HepG2 (cell line): Measurements from ENCODE around the gene TOB1. TPM values are rescaled to one million over a fixed set of nuclear protein-coding genes. Genes with fewer than 3 reads are reported as not detected.
A peak's percentile ranks its signal among the peaks of the same experiment; 100 is the strongest.

ENCODE experiments used
- EED ChIP-seq: sonication (generic); formaldehyde crosslinking; IDR thresholded peaks from 2 replicates; pipeline ENCODE4 v1.5.0; 2020; ENCODE audit warnings: mild to moderate bottlenecking, missing genetic modification reagents
- FOXA3 ChIP-seq: IDR thresholded peaks from 2 replicates; pipeline ENCODE4 v1.6.1; 2016; ENCODE audit warnings: missing genetic modification reagents, missing compliant biosample characterization
- GLI4 ChIP-seq: sonication (generic); formaldehyde crosslinking; IDR thresholded peaks from 2 replicates; pipeline ENCODE4 v1.5.1; 2020; ENCODE audit warnings: missing genetic modification reagents, mild to moderate bottlenecking, moderate library complexity, borderline replicate concordance
- HOXA3 ChIP-seq: sonication (generic); formaldehyde crosslinking; IDR thresholded peaks from 2 replicates; pipeline ENCODE4 v1.5.0; 2020; ENCODE audit warnings: missing genetic modification reagents
- KDM6A ChIP-seq: IDR thresholded peaks from 2 replicates; pipeline ENCODE4 v1.6.1; 2016; ENCODE audit warnings: low read depth
- NFAT5 ChIP-seq: sonication (generic); formaldehyde crosslinking; IDR thresholded peaks from 2 replicates; pipeline ENCODE4 v1.4.0; 2020; ENCODE audit warnings: missing genetic modification reagents
- NFE2L1 ChIP-seq: sonication (generic); formaldehyde crosslinking; IDR thresholded peaks from 2 replicates; pipeline ENCODE4 v1.4.0; 2020; ENCODE audit warnings: missing genetic modification reagents, mild to moderate bottlenecking, borderline replicate concordance
- POGK ChIP-seq: sonication (generic); formaldehyde crosslinking; conservative IDR thresholded peaks from 2 replicates; pipeline ENCODE4 v1.8.0; 2022; ENCODE audit warnings: mild to moderate bottlenecking, moderate library complexity, missing genetic modification reagents
- RAD21 ChIP-seq: fragments of 450-650 bp; formaldehyde crosslinking; IDR thresholded peaks from 2 replicates; pipeline ENCODE4 v1.5.0; 2020; ENCODE audit warnings: mild to moderate bottlenecking
- RARA ChIP-seq: IDR thresholded peaks from 2 replicates; pipeline ENCODE4 v1.6.1; 2016; ENCODE audit warnings: missing genetic modification reagents, missing compliant biosample characterization
- SSRP1 ChIP-seq: IDR thresholded peaks from 2 replicates; pipeline ENCODE4 v1.6.1; 2016; ENCODE audit warnings: control low read depth
- TEF ChIP-seq: sonication (generic); formaldehyde crosslinking; IDR thresholded peaks from 2 replicates; pipeline ENCODE4 v1.5.0; 2020; ENCODE audit warnings: missing genetic modification reagents
- TFE3 ChIP-seq: IDR thresholded peaks from 2 replicates; pipeline ENCODE4 v1.6.1; 2016
- ZNF557 ChIP-seq: sonication (generic); formaldehyde crosslinking; IDR thresholded peaks from 2 replicates; pipeline ENCODE4 v1.4.0; 2020; ENCODE audit warnings: missing genetic modification reagents
- ZNF572 ChIP-seq: sonication (generic); formaldehyde crosslinking; IDR thresholded peaks from 2 replicates; pipeline ENCODE4 v1.5.1; 2020; ENCODE audit warnings: mild to moderate bottlenecking, missing genetic modification reagents
- ZNF607 ChIP-seq: sonication (generic); formaldehyde crosslinking; IDR thresholded peaks from 2 replicates; pipeline ENCODE4 v1.5.1; 2020; ENCODE audit warnings: missing genetic modification reagents, mild to moderate bottlenecking, borderline replicate concordance
- polyA plus RNA-seq, 8 experiments: library from polyadenylated mRNA; depleted of rRNA in 3 of 8; stranded (reverse) in 7 of 8; unstranded in 1 of 8; fragments of >200 nt; fragmentation: Illumina TruSeq in 4 of 8; extraction: Trizol in 4 of 8; gene quantifications; 2 replicates each; pipeline versions ENCODE4 v1.2.1 to v1.2.3, GENCODE V29; 2011 to 2016; ENCODE audit warnings: low read depth in 4 of 8, missing spikeins in 1 of 8, mixed read lengths in 1 of 8; ENCODE audit not compliant: insufficient read depth in 1 of 8
- total RNA-seq, 5 experiments: library from RNA; depleted of rRNA; stranded (reverse); fragments of >200 nt; fragmentation: Illumina TruSeq; extraction: Trizol; gene quantifications; 2 replicates each; pipeline ENCODE4 v1.2.3, GENCODE V29; 2016; ENCODE audit warnings: low read depth in 1 of 5
- TF ChIP-seq, protein P1 (sequence below): sonication (generic); formaldehyde crosslinking; IDR thresholded peaks from 2 replicates; pipeline ENCODE4 v1.4.0; 2020; ENCODE audit warnings: mild to moderate bottlenecking, missing genetic modification reagents
- TF ChIP-seq, protein P2 (sequence below): sonication (generic); formaldehyde crosslinking; IDR thresholded peaks from 2 replicates; pipeline ENCODE4 v1.4.0; 2020; ENCODE audit warnings: missing genetic modification reagents

Gene TOB1
- total and polyA plus RNA-seq, 2 of the 13 experiments (the other 11 are each of a cell fraction or from before 2014, with no cell fraction given), result 21.9 to 57.7 TPM

DNA sequence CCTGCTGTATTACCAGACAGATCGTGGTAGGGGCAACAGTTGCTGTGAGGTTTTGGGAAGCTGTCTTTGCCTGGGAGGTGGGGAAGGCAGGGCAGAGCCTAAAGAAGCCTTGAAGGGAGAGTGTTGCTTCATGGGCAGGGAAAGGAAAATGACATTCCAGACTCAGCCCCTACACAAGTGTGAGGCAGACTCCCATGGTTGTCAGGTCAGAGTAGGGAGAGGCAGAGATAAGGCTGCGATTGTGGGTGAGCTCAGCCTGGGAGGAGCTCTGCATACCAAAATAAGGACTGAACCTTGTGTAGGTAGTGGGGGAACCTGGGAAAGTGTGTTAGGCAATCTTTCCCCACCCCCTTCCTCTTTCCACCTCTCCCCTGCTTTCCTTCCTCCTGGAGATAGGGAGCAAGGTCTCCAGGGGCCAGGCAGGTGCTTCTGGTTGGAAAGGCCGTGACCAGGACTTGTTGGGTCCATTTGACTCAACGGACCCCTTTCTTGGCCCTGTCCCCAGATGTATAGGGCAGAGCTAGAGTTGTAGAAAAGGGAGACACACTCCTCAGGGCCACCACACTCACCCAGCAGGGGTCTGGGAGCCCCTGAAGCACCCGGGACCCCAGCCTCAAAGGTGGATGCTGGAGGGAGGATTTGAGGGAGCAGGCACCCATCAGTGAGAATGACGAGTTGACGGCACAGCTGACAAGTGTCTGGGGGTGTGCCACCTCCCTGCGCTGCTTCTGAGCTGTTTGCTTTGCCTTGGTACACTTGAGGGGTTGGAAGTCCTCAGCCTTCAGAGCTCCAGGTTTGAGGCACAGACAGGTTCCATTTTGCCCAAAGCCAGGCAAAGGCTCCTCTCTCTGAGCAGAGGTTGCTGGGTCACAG, 18.5 kb upstream of the TOB1 start (continued):
- TF ChIP-seq, protein P1, sequence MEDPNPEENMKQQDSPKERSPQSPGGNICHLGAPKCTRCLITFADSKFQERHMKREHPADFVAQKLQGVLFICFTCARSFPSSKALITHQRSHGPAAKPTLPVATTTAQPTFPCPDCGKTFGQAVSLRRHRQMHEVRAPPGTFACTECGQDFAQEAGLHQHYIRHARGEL (CRISPR knock-in tag), result no peak
- TF ChIP-seq TEF (CRISPR knock-in tag), result no peak
- peak; percentile 64; the same call in 1 of the 2 replicates for TF ChIP-seq TFE3
- peak; percentile 26; the same call in 1 of the 2 replicates for TF ChIP-seq ZNF557 (CRISPR knock-in tag)
- TF ChIP-seq RARA (CRISPR knock-in tag), result peak; percentile 82
- TF ChIP-seq EED (CRISPR knock-in tag), result no peak
- no peak for TF ChIP-seq SSRP1 (CRISPR knock-in tag)
- TF ChIP-seq FOXA3, result peak; percentile 44
- TF ChIP-seq ZNF607 (CRISPR knock-in tag), result no peak
- peak; percentile 58; the same call in 1 of the 2 replicates for TF ChIP-seq NFAT5 (CRISPR knock-in tag)
- no peak for TF ChIP-seq ZNF572 (CRISPR knock-in tag)
- peak; percentile 66; the same call in 1 of the 2 replicates for TF ChIP-seq POGK (CRISPR knock-in tag)
- no peak for TF ChIP-seq RAD21 (CRISPR knock-in tag)
- TF ChIP-seq HOXA3 (CRISPR knock-in tag), result peak; percentile 75
- no peak for TF ChIP-seq NFE2L1
- no peak for TF ChIP-seq GLI4 (CRISPR knock-in tag)
- TF ChIP-seq, protein P2, sequence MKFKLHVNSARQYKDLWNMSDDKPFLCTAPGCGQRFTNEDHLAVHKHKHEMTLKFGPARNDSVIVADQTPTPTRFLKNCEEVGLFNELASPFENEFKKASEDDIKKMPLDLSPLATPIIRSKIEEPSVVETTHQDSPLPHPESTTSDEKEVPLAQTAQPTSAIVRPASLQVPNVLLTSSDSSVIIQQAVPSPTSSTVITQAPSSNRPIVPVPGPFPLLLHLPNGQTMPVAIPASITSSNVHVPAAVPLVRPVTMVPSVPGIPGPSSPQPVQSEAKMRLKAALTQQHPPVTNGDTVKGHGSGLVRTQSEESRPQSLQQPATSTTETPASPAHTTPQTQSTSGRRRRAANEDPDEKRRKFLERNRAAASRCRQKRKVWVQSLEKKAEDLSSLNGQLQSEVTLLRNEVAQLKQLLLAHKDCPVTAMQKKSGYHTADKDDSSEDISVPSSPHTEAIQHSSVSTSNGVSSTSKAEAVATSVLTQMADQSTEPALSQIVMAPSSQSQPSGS (CRISPR knock-in tag), result peak; percentile 86
- no peak for TF ChIP-seq KDM6A (CRISPR knock-in tag)
